Ovary (tissue), 9 donors: ENCODE data around the gene SPAAR. TPM values are rescaled to one million over a fixed set of nuclear protein-coding genes. Genes with fewer than 3 reads are reported as not detected.

Experiments used
- DNase-seq, 5 donors: peaks; one replicate each; pipeline ENCODE4 v3.0.0-alpha.2; 2019 to 2020
- H3K27ac ChIP-seq, 2 donors: fragments of 200-600 bp; one replicate each; pipeline versions ENCODE4 v1.5.1 to v1.8.0; 2019 to 2022
- H3K27me3 ChIP-seq: fragments of 200-600 bp; one replicate; pipeline ENCODE4 v1.8.0; 2022
- H3K36me3 ChIP-seq: fragments of 200-600 bp; sonication (generic); one replicate; pipeline ENCODE4 v1.5.1; 2019
- H3K4me1 ChIP-seq: one replicate; pipeline ENCODE4 v1.8.1; 2013; ENCODE audit warnings: mild to moderate bottlenecking, moderate library complexity; ENCODE audit not compliant: insufficient read depth
- H3K4me3 ChIP-seq: fragments of 200-600 bp; sonication (generic); one replicate; pipeline ENCODE4 v1.5.1; 2017
- H3K9me3 ChIP-seq, 2 donors: fragments of 200-600 bp in 1 of 2; sonication (generic) in 1 of 2; one replicate each; pipeline versions ENCODE4 v1.5.1 to v1.8.1; 2013 to 2019; ENCODE audit warnings: mild to moderate bottlenecking in 1 of 2, moderate library complexity in 1 of 2
- EP300 ChIP-seq: sonication (generic); formaldehyde crosslinking; IDR thresholded peaks from one replicate; pipeline ENCODE4 v1.6.1; 2017; ENCODE audit warnings: antibody characterized with exemption
- POLR2A ChIP-seq: fragments of 450-650 bp; IDR thresholded peaks from one replicate; pipeline ENCODE4 v1.6.1; 2017; ENCODE audit warnings: antibody characterized with exemption, mild to moderate bottlenecking, moderate library complexity
- WGBS, 3 donors: extraction: QIAGEN DNeasy Blood & Tissue Kit in 1 of 3; methylation state at CpG; one replicate each; pipeline versions ENCODE4 v1.1.5 to v1.1.7; 2013 to 2017; 5-methylcytosine and 5-hydroxymethylcytosine counted together
- intact Hi-C, 4 donors: fragments of 100-400 bp; cut with DNase I; formaldehyde crosslinking; loops; one replicate each; pipeline versions ENCODE4 v1.11.0 to v1.15.1; 2022 to 2023
- polyA plus RNA-seq, 2 donors: library from polyadenylated mRNA; stranded (reverse); fragments of 200-250 nt in 1 of 2; fragments of 350-450 nt in 1 of 2; fragmentation: Illumina TruSeq in 1 of 2; extraction: RNeasy Lipid Tissue Mini Kit (QIAGEN cat#74804) in 1 of 2; gene quantifications; one replicate each; pipeline ENCODE4 v1.2.3, GENCODE V29; 2013 to 2014
- total RNA-seq, 7 donors: library from RNA; depleted of rRNA in 2 of 7; stranded (reverse); fragments of >200 nt in 2 of 7; fragmentation: NEBNext Ultra II Directional in 3 of 7; extraction: Animal tissue kit (Norgen Biotek cat#: 25700) in 3 of 7; gene quantifications; one replicate each; pipeline versions ENCODE4 v1.1.0 to v1.2.4, GENCODE V29; 2016 to 2023
- TF ChIP-seq, protein P1 (sequence below), 3 donors: fragments of 450-650 bp in 2 of 3; fragments of 200-600 bp in 1 of 3; IDR thresholded peaks; one replicate each; pipeline versions ENCODE4 v1.5.1 to v1.8.0; 2016 to 2022; ENCODE audit warnings: antibody characterized with exemption in 3 of 3, mild to moderate bottlenecking in 1 of 3
- donor health status: DM: no; HTN: no; CAD: no; lungs with moderate emphysema.
- donor health status: DM: no; HTN: no; CAD: no.
- donor health status: Bipolar disorder and iron deficiency.
- donor health status: DM: yes; HTN: yes; CAD: no.
- donor health status: DM: no; HTN: no; CAD: no.
- donor health status: DM: yes; HTN: yes; CAD: no.

Gene SPAAR
- total and polyA plus RNA-seq, 9 donors, result 0.33 to 5.4 (median 2.0) TPM

DNA sequence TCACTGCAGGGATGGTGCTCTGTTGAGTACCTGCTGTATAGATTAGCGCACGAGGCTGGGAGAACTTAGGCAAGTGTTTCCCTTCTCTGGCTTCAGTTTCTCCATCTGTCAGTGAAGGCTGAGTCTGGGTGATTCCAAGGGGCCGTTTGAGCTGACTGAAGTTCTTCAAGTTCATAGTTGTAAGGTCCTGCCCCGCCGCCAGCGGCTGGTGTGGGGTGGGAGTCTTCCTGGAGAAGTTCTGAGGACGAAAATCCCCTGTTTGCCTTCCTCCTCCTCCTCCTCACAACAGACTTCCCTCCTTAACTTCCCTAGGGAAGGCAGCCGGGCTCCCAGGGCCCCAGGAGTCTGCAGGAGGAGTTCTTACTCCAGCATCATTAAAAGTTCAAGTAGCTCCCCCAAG, 5.0 kb upstream of the SPAAR start:
- Histone ChIP-seq H3K4me3 (no peak overlapping the region), H3K9me3 (no peaks in the 10 kb centered on the region), H3K4me1 (peaks cover 34% of the 10 kb centered on the region), H3K27ac (no peak overlapping the region), H3K27me3 (no peaks in the 10 kb centered on the region), H3K36me3 (no peaks in the 10 kb centered on the region)
- intact Hi-C loops, result loop anchor here in 1 of 4 donors (5.0 kb wide), 1 partner anchor 43 kb away; no protein-coding TSS in a partner anchor
- TF ChIP-seq, protein P1, sequence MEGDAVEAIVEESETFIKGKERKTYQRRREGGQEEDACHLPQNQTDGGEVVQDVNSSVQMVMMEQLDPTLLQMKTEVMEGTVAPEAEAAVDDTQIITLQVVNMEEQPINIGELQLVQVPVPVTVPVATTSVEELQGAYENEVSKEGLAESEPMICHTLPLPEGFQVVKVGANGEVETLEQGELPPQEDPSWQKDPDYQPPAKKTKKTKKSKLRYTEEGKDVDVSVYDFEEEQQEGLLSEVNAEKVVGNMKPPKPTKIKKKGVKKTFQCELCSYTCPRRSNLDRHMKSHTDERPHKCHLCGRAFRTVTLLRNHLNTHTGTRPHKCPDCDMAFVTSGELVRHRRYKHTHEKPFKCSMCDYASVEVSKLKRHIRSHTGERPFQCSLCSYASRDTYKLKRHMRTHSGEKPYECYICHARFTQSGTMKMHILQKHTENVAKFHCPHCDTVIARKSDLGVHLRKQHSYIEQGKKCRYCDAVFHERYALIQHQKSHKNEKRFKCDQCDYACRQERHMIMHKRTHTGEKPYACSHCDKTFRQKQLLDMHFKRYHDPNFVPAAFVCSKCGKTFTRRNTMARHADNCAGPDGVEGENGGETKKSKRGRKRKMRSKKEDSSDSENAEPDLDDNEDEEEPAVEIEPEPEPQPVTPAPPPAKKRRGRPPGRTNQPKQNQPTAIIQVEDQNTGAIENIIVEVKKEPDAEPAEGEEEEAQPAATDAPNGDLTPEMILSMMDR (IDR thresholded peaks at IDR 0.05), result no peak
- no peak for TF ChIP-seq POLR2A
- no peak for TF ChIP-seq EP300
- WGBS, 3 donors, result 69 to 73% (median 72%) methylated on average over 8 of the region's 8 CpGs
- DNase-seq, result no peak

DNA sequence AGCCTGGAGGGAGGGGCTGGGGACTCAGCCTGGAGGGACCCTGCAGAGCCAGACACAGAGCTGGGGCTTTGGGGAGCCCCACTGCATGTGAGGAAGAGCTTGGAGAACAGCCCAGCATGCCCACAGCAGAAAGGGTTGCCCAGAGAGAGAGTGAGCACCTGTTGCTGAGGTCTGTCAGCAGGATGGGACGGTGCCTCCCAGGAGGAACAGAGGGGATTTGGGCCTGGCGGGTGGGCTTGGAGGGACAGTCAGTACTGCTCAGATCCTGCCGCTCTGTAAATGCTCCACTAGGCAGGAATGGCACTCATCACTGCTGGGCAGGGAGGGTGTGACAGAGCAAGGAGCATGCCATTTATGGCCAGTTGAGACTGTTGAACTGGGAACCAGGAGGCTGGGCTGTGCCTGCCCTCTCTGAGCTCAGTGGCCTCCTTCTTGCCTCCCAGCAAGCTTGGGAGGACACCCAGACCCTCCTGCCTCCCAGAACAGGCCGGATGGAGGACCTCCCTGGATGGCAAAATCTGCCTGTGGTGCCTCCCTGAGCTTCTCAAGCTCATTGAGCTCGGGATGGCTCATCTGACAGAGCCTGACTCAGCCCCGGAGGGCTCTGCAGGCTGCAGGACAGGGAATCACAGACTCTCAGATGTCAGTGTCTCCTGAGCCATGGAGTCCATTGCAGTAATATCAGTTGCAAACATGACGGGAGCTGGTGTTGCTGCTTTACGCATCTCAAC, 4.1 kb upstream of the SPAAR start:
- H3K36me3 ChIP-seq, result no peaks in the 10 kb centered on the region
- no peak overlapping the region for H3K4me3 ChIP-seq
- no peaks in the 10 kb centered on the region for H3K9me3 ChIP-seq
- H3K4me1 ChIP-seq, result peaks cover 39% of the 10 kb centered on the region
- H3K27ac ChIP-seq, result peak overlapping the region; percentile 72 to 85
- WGBS, 3 donors, result 61 to 68% (median 68%) methylated on average over 8 of the region's 8 CpGs
- peak in 1 of 5 donors; percentile 35 for DNase-seq
- H3K27me3 ChIP-seq, result no peaks in the 10 kb centered on the region
- intact Hi-C loops, result loop anchor here in 2 of 4 donors (5.0 kb wide), 2 partner anchors 37 to 42 kb away; no protein-coding TSS in a partner anchor
- TF ChIP-seq POLR2A (no peak), EP300 (no peak)
- TF ChIP-seq, protein P1 (IDR thresholded peaks at IDR 0.05), result no peak

DNA sequence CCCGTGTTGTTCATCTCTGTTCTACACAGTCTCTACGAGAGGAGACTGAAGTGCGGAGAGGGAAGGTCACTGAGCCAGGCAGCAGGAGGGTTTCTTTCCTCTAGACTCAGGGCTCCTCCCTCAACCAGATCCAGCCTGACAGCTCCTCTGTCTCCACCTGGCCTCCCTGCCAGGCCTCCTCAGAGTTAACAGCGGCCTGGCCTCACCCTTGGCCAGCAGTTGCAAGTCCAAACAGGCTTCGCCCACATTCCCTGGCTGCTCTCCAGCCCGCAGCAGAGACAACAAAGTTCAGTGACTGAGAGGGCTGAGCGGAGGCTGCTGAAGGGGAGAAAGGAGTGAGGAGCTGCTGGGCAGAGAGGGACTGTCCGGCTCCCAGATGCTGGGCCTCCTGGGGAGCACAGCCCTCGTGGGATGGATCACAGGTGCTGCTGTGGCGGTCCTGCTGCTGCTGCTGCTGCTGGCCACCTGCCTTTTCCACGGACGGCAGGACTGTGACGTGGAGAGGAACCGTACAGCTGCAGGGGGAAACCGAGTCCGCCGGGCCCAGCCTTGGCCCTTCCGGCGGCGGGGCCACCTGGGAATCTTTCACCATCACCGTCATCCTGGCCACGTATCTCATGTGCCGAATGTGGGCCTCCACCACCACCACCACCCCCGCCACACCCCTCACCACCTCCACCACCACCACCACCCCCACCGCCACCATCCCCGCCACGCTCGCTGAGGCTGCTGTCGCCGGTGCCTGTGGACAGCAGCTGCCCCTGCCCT, 3.2 kb upstream of the SPAAR start, which contains the start of gene HRCT1:
Gene HRCT1, plus strand, starts transcription at position 291 of the 768 bp plus-strand sequence. Its CDS starts 86 bp downstream, at position 377.
- no peaks in the 10 kb centered on the region for H3K36me3 ChIP-seq
- peak; percentile 87 to 95 (median 91) for DNase-seq
- peaks cover 43% of the 10 kb centered on the region for H3K4me1 ChIP-seq
- H3K4me3 ChIP-seq, result peak within 1 kb of the TSS; percentile 4
- H3K9me3 ChIP-seq, result no peaks in the 10 kb centered on the region
- peak within 1 kb of the TSS; percentile 85 to 86 for H3K27ac ChIP-seq
- TF ChIP-seq, protein P1 (IDR thresholded peaks at IDR 0.05), result no peak
- TF ChIP-seq EP300, result no peak
- TF ChIP-seq POLR2A, result no peak
- 32 to 38% (median 33%) methylated on average over 29 to 30 of the region's 30 CpGs for WGBS, 3 donors
- H3K27me3 ChIP-seq, result no peaks in the 10 kb centered on the region
- intact Hi-C loops, result loop anchor here in 3 of 4 donors (2.0 to 5.0 kb wide), 3 partner anchors 36 to 41 kb away; no protein-coding TSS in a partner anchor

DNA sequence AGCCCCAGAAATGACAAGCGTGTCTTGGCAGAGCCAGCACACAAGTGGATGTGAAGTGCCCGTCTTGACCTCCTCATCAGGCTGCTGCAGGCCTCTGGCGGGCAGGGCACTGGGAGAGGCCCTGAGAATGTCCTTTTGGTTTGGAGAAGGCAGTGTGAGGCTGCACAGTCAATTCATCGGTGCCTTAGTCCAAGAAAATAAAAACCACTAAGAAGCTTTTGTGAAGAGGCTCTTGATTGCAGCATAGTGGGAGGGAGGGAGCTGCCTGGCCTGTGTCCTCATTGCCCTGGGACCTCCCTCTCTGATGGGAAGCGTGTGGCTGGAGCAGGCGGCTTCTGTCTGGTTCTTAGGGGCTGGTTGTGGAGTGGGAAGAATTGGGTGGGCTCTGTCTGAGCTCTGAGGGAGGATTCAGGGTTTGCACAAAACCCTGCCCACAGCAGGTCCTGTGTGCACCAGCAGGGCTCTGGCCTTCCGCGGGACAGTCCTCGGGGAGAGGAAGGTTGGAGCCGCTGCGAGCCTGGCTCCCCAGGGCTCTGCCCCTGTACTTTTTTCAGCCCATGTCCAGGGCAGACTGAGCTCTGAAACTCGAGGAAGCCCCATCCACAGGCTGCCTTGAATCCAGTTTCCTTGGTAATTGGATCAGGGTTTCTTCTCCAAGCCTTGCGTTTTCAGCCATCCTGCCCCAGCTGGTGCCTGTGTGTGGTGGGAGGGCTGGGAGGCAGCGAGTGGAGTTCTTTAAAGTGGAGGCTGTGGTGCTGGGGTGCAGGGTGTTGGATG, 2.2 kb upstream of the SPAAR start:
- peak; percentile 48 to 76 (median 63) for DNase-seq
- 10 to 21% (median 13%) methylated on average over 14 of the region's 14 CpGs for WGBS, 3 donors
- intact Hi-C loops, result loop anchor here in 3 of 4 donors (2.0 to 5.0 kb wide), 3 partner anchors 35 to 40 kb away; no protein-coding TSS in a partner anchor
- TF ChIP-seq POLR2A (no peak), EP300 (peak; percentile 9)
- TF ChIP-seq, protein P1 (IDR thresholded peaks at IDR 0.05), result peak in 1 of 3 donors; percentile 21
- peaks cover 43% of the 10 kb centered on the region for H3K4me1 ChIP-seq
- no peaks in the 10 kb centered on the region for H3K36me3 ChIP-seq
- no peak overlapping the region for H3K4me3 ChIP-seq
- H3K27me3 ChIP-seq, result no peaks in the 10 kb centered on the region
- no peaks in the 10 kb centered on the region for H3K9me3 ChIP-seq
- peak overlapping the region; percentile 85 to 86 for H3K27ac ChIP-seq
